Ishikawa (cell line): Measurements from ENCODE around the gene CCSER1.

Experiments used
- CEBPB ChIP-seq: IDR thresholded peaks from 2 replicates; pipeline ENCODE4 v1.6.1; 2012
- CREB1 ChIP-seq: IDR thresholded peaks from 2 replicates; pipeline ENCODE4 v1.6.1; 2012; ENCODE audit warnings: low read depth
- EGR1 ChIP-seq: IDR thresholded peaks from 2 replicates; pipeline ENCODE4 v1.6.1; 2012
- EP300 ChIP-seq: IDR thresholded peaks from 2 replicates; pipeline ENCODE4 v1.6.1; 2012; ENCODE audit warnings: borderline replicate concordance
- FOXM1 ChIP-seq: IDR thresholded peaks from 2 replicates; pipeline ENCODE4 v1.6.1; 2012; ENCODE audit warnings: low read depth, borderline replicate concordance
- NFIC ChIP-seq: IDR thresholded peaks from 2 replicates; pipeline ENCODE4 v1.6.1; 2012
- RAD21 ChIP-seq: IDR thresholded peaks from 2 replicates; pipeline ENCODE4 v1.6.1; 2012; ENCODE audit warnings: low read depth
- REST ChIP-seq: IDR thresholded peaks from 2 replicates; pipeline ENCODE4 v1.6.1; 2012; ENCODE audit warnings: low read depth, mild to moderate bottlenecking
- TAF1 ChIP-seq: IDR thresholded peaks from 2 replicates; pipeline ENCODE4 v1.6.1; 2012; ENCODE audit warnings: low read depth, mild to moderate bottlenecking
- TCF12 ChIP-seq: IDR thresholded peaks from 2 replicates; pipeline ENCODE4 v1.6.1; 2012; ENCODE audit warnings: low read depth
- TEAD4 ChIP-seq: IDR thresholded peaks from 2 replicates; pipeline ENCODE4 v1.6.1; 2012
- YY1 ChIP-seq: IDR thresholded peaks from 2 replicates; pipeline ENCODE4 v1.6.1; 2012; ENCODE audit warnings: low read depth
- ZBTB7A ChIP-seq: IDR thresholded peaks from 2 replicates; pipeline ENCODE4 v1.6.1; 2012; ENCODE audit warnings: low read depth
- TF ChIP-seq, protein P1 (sequence below): IDR thresholded peaks from 2 replicates; pipeline ENCODE4 v1.6.1; 2012
- TF ChIP-seq, protein P2 (sequence below): IDR thresholded peaks from 2 replicates; pipeline ENCODE4 v1.6.1; 2012

Gene CCSER1

DNA sequence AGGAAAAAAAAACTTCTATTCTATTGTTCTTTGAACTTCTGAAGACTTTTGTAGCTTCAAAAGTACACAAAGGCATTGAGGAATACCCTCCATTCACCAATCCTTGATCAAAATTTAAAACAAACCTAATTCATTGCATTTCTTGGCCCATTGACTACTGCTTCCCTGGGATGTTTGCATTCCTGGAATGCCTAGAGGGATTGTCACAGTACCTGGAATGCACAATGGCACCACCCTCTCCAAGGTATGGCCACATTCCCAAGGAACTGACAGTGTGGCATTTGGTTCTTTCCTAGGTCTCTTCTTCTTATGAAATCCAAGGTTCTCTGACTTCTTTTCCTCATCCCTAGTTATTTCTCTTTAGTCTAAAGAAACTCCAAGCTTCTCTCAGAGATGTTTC is 600.7 kb downstream of the CCSER1 start:
- TF ChIP-seq TAF1 (no peak), EP300 (peak; percentile 87), FOXM1 (peak; percentile 73), CREB1 (no peak), YY1 (peak; percentile 61; the same call in 1 of the 2 replicates), CEBPB (no peak), EGR1 (no peak), TEAD4 (peak; percentile 100), REST (no peak), TCF12 (peak; percentile 68), RAD21 (no peak), ZBTB7A (no peak), NFIC (peak; percentile 80)
- TF ChIP-seq, protein P1, sequence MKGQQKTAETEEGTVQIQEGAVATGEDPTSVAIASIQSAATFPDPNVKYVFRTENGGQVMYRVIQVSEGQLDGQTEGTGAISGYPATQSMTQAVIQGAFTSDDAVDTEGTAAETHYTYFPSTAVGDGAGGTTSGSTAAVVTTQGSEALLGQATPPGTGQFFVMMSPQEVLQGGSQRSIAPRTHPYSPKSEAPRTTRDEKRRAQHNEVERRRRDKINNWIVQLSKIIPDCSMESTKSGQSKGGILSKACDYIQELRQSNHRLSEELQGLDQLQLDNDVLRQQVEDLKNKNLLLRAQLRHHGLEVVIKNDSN: no peak
- TF ChIP-seq, protein P2, sequence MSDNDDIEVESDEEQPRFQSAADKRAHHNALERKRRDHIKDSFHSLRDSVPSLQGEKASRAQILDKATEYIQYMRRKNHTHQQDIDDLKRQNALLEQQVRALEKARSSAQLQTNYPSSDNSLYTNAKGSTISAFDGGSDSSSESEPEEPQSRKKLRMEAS: no peak

GRCh38 chr4:90730752-90731151 is 603.6 kb downstream of the CCSER1 start:
- no peak for TF ChIP-seq CEBPB
- no peak for TF ChIP-seq FOXM1
- no peak for TF ChIP-seq CREB1
- no peak for TF ChIP-seq YY1
- no peak for TF ChIP-seq NFIC
- no peak for TF ChIP-seq ZBTB7A

DNA sequence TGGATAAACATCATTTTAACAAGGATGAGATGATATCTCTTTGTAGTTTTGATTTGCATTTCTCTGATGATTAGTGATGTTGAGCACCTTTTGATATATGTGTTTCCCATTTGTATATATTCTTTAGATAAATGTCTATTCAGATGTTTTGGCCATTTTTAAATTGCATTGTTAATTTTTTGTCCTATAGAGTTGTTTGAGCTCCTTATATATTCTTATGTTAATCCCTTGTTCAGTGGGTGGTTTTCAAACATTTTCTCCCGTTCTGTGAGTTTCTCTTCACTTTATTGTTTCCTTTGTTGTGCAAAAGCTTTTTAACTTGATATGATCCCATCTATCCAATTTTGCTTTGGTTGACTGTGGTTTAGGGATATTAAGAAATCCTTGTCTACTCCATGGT is 606.0 kb downstream of the CCSER1 start:
- TF ChIP-seq TAF1 (no peak), REST (no peak), EP300 (no peak), ZBTB7A (no peak), CREB1 (no peak), RAD21 (no peak), TEAD4 (no peak), FOXM1 (no peak), YY1 (no peak), CEBPB (no peak), EGR1 (no peak), TCF12 (no peak), NFIC (no peak)
- TF ChIP-seq, protein P1: no peak
- TF ChIP-seq, protein P2: no peak

GRCh38 chr4:90745176-90745575 is 618.0 kb downstream of the CCSER1 start:
- TF ChIP-seq ZBTB7A: no peak
- no peak for TF ChIP-seq NFIC
- TF ChIP-seq EGR1: no peak
- no peak for TF ChIP-seq TAF1
- no peak for TF ChIP-seq FOXM1
- no peak for TF ChIP-seq TEAD4
- no peak for TF ChIP-seq CEBPB
- no peak for TF ChIP-seq EP300
- no peak for TF ChIP-seq YY1
- no peak for TF ChIP-seq CREB1
- TF ChIP-seq, protein P1: no peak
- TF ChIP-seq TCF12: no peak
- no peak for TF ChIP-seq REST
- TF ChIP-seq, protein P2: no peak
- TF ChIP-seq RAD21: no peak
